ENCODE data around the gene MMGT1.
"Not testable (repeated sequence)": the region's sequence is repeated elsewhere in the genome, so short reads cannot be mapped to it uniquely, and the experiment has no call there.

Gene MMGT1

GRCh38 chrX:135920516-135920915, 53.3 kb downstream of the MMGT1 start:
- not testable (repeated sequence) for DNase-seq

GRCh38 chrX:135914404-135914803, 59.4 kb downstream of the MMGT1 start:
- DNase-seq, result no peak
